Measurements from ENCODE around the gene GBX1. TPM values are rescaled to one million over a fixed set of nuclear protein-coding genes. Genes with fewer than 3 reads are reported as not detected.

The GBX1 gene
- total RNA-seq, 1 donor from 2014 or later, result 0.41 TPM

GRCh38 chr7:151206914-151207313 is 39.4 kb upstream of the GBX1 start:
- no peak for DNase-seq (ENCODE audit: extremely low spot score, unreplicated experiment)
- Mint-ChIP-seq H3K4me3 (no peak overlapping the region), H3K36me3 (no peaks in the 10 kb centered on the region), H3K27me3 (peaks cover 47% of the 10 kb centered on the region), H3K9me3 (no peaks in the 10 kb centered on the region), H3K27ac (no peak overlapping the region), H3K4me1 (ENCODE audit: unreplicated experiment) (no peaks in the 10 kb centered on the region)
- TF ChIP-seq CTCF (conservative IDR thresholded peaks at IDR 0.05), result no peak

GRCh38 chr7:151205730-151206129 is 38.2 kb upstream of the GBX1 start:
- Mint-ChIP-seq H3K27me3 (peaks cover 53% of the 10 kb centered on the region), H3K4me1 (ENCODE audit: unreplicated experiment) (no peaks in the 10 kb centered on the region), H3K27ac (no peak overlapping the region), H3K36me3 (no peaks in the 10 kb centered on the region), H3K9me3 (no peaks in the 10 kb centered on the region), H3K4me3 (no peak overlapping the region)
- no peak for DNase-seq (ENCODE audit: extremely low spot score, unreplicated experiment)
- TF ChIP-seq CTCF (conservative IDR thresholded peaks at IDR 0.05), result no peak

GRCh38 chr7:151204383-151205032 is 37.0 kb upstream of the GBX1 start:
- Mint-ChIP-seq H3K27ac (no peak overlapping the region), H3K27me3 (peaks cover 51% of the 10 kb centered on the region), H3K4me1 (ENCODE audit: unreplicated experiment) (no peaks in the 10 kb centered on the region), H3K9me3 (no peaks in the 10 kb centered on the region), H3K36me3 (no peaks in the 10 kb centered on the region), H3K4me3 (no peak overlapping the region)
- TF ChIP-seq CTCF (conservative IDR thresholded peaks at IDR 0.05), result no peak
- DNase-seq (ENCODE audit: extremely low spot score, unreplicated experiment), result no peak

GRCh38 chr7:151202836-151203235 is 35.3 kb upstream of the GBX1 start:
- Mint-ChIP-seq H3K36me3 (no peaks in the 10 kb centered on the region), H3K27me3 (peaks cover 47% of the 10 kb centered on the region), H3K4me3 (no peak overlapping the region), H3K27ac (no peak overlapping the region), H3K4me1 (ENCODE audit: unreplicated experiment) (no peaks in the 10 kb centered on the region), H3K9me3 (no peaks in the 10 kb centered on the region)
- no peak for TF ChIP-seq CTCF (conservative IDR thresholded peaks at IDR 0.05)
- DNase-seq (ENCODE audit: extremely low spot score, unreplicated experiment), result no peak

GRCh38 chr7:151201751-151202150 is 34.3 kb upstream of the GBX1 start:
- no peak for DNase-seq (ENCODE audit: extremely low spot score, unreplicated experiment)
- H3K36me3 Mint-ChIP-seq, result no peaks in the 10 kb centered on the region
- no peaks in the 10 kb centered on the region for H3K4me1 Mint-ChIP-seq (ENCODE audit: unreplicated experiment)
- no peak overlapping the region for H3K27ac Mint-ChIP-seq
- H3K9me3 Mint-ChIP-seq, result no peaks in the 10 kb centered on the region
- no peak for TF ChIP-seq CTCF (conservative IDR thresholded peaks at IDR 0.05)
- peaks cover 40% of the 10 kb centered on the region for H3K27me3 Mint-ChIP-seq
- no peak overlapping the region for H3K4me3 Mint-ChIP-seq

GRCh38 chr7:151201344-151201743 is 33.9 kb upstream of the GBX1 start:
- H3K36me3 Mint-ChIP-seq, result no peaks in the 10 kb centered on the region
- H3K27ac Mint-ChIP-seq, result no peak overlapping the region
- DNase-seq (ENCODE audit: extremely low spot score, unreplicated experiment), result no peak
- no peak for TF ChIP-seq CTCF (conservative IDR thresholded peaks at IDR 0.05)
- no peak overlapping the region for H3K4me3 Mint-ChIP-seq
- peaks cover 39% of the 10 kb centered on the region for H3K27me3 Mint-ChIP-seq
- H3K4me1 Mint-ChIP-seq (ENCODE audit: unreplicated experiment), result no peaks in the 10 kb centered on the region
- H3K9me3 Mint-ChIP-seq, result no peaks in the 10 kb centered on the region

Data from type B pancreatic cell (in vitro differentiated cells).